ENCODE results near the gene UBE2E2.
"Not testable (repeated sequence)": the region's sequence is repeated elsewhere in the genome, so short reads cannot be mapped to it uniquely, and the experiment has no call there.

UBE2E2 gene

DNA sequence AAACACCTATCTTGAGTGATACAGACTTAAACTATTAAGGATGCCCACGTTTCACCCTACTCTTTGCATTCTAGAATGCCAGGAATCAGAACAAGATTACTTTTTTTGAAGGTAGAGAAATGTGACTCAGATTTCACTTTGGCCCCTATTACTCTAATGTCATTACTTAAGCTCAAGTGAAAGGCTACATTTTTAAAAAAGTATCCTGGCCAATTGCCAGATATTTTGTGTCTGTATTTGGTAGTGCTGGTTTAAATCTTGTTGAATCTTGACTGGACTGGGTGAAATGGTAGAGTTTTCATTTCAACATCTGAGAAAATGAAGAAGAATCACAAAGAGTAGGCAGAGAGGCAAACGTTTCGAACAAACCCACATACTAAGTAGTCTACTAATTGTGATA lies 384.4 kb downstream of the UBE2E2 start:
- DNase-seq (ENCODE audit: low read depth in 2 of 2) = no peak

DNA sequence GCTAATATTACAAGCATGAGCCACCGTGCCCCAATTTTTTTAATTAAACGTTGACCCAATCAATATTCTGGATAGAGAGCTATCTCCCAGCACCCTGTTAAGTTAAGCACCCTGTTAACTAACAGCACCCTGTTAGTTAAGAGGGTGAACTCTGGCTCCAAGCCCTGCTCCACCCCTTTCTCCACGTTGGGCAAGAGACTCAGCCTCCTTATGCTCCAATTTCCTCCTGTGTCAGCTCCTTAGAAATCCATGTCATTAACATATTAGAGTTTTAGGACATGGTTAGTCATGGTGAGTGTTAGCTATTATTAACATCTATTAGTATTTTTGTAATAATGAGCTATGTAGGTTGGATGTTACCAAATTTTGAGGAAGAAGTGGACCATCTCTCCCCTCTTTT lies 385.4 kb downstream of the UBE2E2 start:
- no peak for DNase-seq (ENCODE audit: low read depth in 2 of 2)

DNA sequence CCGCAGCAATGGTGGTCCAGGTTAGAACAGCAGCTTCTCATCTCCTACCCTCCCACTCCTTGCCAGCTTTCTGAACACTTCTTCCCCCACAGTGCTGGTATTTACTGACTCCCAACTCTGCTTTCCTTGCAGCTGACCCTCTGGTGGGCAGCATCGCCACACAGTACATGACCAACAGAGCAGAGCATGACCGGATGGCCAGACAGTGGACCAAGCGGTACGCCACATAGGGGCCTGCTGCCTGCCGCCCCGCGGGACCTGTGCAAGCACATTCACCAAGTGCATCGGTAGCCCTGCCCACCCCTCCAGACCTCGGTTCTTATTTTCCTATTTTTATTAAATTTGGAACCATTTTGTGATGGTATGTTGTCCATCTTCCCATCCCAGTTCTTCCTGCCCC lies 386.5 kb downstream of the UBE2E2 start:
- DNase-seq (ENCODE audit: low read depth in 2 of 2) = no peak

DNA sequence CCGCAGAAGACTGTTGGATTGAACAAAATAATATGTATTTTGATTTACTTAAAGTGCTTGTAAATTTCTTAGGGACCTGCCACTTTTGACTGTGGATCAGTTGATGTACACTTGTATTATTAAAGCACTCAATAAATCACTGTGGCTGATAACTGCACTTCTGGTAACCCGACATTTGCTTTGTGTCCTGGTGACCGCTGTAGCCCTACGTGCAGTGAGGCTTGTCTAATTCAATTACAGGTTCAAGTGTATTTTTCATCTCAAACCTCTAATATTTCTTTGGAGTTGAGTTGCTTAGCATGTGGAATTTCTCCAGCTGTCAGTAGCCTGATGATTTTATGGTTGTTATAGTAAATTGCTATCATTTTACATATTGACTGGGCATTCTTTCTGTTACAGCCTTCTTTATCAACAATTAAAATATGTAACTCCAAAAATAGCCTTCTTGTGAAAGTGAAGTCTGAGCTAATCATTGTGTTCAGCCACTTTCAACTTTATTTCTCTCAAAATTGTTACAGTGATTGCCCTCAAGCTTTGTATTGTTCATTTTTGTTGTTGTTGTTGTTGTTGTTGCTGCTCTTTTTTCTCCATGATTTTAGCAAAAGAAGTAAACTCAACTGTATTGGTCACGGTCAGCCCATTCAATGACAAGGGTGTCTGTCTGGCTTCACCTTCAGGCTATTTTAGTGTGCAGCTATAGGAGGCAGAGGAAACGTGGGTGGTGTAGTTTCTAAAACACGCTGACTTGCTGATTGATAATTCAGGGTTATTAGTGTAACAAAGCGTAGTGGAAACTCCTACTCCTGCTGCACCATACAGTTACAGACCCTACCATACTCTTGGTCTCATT lies 387.5 kb downstream of the UBE2E2 start:
- no peak for DNase-seq (ENCODE audit: low read depth in 2 of 2)

DNA sequence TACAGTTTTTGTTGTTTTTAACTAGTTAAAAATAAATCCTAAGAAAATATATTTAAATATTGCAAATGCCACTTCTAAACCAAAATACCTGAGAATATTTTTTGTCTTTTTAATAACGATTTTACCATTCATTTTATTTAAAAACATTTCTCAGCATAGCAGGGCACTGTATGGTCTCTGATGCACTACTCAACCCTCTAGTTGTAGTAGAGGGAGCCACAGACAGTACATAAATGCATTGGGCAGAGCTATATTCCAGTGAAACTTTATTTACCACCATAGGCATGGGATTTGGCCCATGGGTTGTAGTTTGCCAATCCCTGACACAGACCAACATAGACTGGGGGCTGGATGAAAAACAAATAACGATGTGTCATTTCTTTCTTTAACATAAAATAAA lies 388.2 kb downstream of the UBE2E2 start:
- DNase-seq (ENCODE audit: low read depth in 2 of 2) = no peak

DNA sequence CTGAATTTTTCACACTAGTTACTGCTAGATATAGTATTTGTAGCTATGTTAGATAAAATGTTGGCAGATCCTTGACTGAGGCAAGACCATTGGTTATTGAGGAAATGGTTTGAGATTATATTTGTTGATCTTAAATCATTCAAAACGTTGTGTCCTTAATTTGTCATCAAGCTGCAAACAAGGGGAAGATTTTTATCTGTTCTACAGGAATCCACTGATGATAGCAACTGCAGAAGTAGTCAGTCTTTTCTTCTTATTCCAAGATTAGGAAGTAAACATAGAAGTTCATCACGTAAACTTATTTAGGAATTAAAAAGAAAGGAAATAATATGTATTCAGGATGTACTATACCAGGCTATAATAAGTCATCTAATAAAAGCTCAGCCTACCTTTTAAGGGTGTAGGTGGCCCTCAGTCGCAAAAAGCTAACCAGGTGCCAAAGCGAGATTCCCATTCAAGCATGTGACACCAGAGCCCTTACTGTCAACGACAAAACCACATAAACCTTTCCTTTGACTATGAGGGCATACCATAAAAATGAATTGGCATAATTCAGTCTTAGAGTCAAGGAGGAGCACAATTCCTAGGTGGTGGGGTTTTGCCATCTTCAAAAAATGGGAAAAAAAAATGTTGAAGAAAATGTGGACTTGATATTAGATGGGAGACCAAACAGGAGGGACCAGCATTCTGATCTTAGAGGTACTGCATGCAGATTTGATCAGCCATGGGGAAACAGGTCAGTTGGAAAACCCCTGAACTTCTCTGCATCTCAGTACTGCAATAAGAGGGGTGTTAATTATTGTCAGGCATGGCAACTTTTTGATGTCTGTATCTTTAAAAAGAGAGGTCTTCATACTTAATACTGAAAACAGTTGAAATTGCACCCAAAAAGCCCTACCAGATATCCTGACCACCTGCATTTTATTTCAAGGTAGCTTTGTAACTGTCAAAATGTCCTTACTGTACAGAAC lies 390.1 kb downstream of the UBE2E2 start:
- DNase-seq (ENCODE audit: low read depth in 2 of 2) = no peak

DNA sequence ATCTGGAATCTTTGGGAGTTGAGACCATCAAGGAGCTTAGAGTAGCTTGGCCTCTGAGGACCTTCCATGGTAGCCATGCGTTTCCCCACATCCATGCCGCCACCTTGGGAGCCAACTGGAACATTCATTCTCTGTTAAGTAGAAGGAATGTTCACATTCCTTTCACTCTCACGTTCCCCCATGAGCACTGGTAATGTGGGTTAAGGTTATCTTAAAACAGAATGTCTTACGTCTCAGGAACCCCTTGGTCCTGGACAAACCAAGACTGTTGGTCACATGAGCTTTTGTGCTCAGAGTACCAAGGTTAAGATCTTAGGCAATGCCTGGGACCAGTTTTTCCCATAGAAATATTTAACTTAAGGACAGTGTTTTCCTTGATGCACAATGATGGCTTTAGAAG lies 390.9 kb downstream of the UBE2E2 start:
- DNase-seq (ENCODE audit: low read depth in 2 of 2) = no peak

DNA sequence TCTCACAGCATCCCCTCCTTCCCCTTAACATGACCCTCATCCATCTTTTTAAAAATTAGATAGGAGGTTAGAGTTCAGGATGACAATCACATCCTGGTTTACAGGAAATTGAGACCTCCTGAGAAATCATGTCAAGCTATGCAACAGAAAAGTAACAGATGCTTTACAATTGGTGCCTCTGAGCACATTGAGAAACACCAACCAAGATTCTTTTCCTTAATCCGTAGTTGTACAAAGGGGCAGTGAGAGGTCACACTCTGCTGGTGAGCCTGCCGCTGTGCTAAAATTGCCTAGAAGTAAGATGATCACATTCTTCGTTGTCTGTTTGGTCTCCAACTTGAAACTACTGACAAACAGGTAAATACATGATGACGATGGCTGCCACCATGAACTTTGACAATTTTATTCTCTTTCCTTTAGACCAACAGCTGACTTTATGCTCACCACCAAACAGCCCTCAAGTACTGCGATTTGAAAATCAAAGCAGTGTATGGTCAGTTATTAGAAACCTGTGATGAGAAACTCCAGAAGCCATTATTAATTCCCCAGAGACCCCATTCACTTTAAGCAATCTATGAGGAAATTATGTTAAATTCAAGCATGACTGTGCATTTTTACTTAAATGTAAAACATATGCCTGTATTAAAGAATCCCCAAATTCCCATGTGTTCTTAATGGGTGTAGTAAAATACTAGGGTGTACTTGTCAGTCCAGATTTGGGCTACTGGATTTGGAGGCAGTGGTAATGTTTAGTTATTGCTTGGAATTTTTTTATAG lies 392.0 kb downstream of the UBE2E2 start:
- no peak for DNase-seq (ENCODE audit: low read depth in 2 of 2)

DNA sequence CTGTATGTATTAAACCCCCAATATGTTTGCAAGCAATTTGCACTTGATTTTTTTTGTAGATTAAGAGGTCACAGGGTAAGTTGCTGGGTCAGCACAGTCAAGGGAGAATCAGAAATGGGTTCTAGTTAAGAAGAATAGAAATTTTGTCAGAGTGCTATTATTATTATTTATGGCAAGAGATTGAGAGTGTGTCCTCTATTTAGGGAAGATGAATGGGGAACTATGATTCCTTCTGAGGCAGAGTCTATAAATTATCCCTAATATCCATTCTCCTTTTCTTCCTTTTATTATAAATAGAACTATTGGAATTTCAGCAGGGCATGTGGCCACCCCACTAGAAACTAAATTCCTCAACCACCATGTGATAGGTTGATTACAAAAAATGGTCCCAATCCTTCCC lies 392.7 kb downstream of the UBE2E2 start:
- DNase-seq (ENCODE audit: low read depth in 2 of 2) = no peak

DNA sequence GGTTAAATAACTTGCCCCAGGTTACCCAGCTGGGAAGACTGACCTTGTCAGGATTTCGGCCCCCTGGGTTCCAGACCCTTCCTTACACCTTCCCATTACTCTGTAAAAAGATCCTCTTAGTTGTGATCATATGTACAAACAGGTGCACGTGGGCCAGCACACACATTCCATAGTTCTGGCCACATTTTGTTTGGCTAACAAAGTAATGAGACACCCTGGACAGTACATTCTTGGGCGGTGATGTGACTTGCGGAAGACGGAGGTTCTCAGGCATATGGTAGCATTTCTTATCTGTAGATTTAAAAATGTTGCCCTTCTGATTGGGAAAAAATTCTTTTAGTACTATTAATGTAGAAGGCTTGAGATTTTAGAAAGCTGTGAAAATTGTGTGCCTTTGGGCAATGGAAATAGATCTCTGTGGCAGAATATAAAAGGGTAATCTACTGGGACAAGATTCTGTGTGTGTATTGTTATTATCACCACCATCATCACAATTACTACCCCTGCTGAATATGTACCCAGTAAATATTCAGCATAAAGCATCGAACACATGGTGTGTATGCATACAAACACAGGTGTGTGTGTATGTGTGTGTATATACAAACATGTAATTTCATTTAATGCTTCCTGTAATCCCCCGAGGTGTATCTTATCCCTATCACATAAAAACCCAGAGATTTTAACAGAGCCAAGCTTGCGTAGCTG lies 397.2 kb downstream of the UBE2E2 start:
- DNase-seq (ENCODE audit: low read depth in 2 of 2) = no peak

DNA sequence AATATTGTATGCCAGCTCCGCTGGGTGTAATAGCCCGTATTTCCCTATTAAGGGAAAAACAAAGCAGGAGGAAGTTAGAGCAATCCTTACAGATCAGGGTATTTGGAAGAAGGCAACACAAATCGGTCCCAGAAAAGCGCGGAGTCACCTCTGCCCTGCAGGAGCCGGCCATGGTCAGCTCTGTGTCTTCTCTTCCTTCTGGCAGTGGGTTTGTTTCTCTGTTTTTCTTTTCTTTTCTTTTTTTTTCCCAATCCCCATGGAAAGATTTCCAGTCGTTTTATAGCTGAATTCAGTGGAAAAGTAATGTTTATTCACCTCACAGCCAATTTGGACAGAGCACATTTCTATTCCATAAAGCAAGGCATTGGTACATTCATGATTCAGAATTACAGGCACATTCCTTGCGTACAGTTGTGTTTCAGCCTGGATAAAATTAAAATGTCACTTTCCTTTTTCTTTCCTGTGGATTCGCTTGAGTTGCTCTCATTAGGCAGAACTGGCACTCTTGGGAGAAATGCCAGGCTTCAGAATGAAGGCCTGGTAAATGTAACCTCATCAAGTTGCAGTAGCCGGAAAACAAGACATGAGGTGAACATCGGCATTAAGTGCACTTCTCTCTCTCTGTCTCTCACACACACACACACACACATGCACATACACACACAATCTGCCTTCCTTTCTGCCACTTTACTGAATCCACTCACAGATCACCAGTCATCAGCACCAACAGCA lies 398.1 kb downstream of the UBE2E2 start:
- DNase-seq (ENCODE audit: low read depth in 2 of 2) = no peak

DNA sequence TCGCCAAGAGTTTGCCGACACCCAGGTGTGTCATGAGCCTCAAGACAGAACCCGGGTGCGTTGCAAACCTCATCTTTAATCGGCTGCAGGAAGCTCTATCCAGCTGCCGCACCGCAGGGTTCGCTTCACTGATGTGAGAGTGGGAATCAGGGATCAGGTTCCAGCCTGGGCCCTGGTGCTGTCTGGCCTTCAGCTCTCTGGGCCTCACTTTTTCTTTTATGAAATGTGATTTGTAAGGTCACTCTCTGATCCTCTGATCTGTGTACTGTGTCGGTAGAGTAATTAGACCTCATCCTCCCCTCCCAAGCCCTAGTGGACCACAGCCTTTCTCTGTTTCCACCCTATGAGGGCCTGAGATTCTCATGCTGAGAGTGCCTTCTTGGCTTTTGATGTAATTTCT lies 399.8 kb downstream of the UBE2E2 start:
- DNase-seq (ENCODE audit: low read depth in 2 of 2) = no peak

DNA sequence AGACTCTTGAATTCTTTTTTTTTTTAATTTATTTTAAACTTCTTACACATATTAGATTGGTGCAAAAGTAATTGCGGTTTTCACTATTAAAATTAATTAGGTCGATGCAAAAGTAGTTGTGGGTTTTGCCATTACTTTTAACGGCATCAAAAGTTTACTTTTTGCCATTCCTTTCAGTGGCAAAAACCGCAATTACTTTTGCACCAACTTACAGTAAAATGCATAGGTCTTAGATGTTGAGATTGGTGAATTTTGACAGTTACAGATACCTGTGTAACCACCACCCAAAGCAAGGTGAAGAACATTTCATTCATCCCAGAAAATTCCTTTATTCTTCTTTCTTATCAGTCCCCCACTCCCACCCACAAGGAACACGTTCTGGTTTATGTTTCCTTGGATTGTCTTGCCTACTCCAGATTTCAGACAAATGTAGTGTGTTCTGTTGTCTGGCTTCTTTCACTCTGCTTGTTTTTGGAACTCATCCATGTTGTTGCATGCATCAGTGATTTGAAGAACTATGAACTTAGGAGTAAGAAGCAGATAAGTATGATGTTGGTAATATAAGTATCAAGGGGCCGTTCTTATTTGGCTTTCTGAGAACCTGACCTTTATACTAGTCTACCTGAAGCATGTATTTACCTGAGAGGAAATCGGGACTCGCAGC lies 404.2 kb downstream of the UBE2E2 start:
- no peak for DNase-seq (ENCODE audit: low read depth in 2 of 2)

DNA sequence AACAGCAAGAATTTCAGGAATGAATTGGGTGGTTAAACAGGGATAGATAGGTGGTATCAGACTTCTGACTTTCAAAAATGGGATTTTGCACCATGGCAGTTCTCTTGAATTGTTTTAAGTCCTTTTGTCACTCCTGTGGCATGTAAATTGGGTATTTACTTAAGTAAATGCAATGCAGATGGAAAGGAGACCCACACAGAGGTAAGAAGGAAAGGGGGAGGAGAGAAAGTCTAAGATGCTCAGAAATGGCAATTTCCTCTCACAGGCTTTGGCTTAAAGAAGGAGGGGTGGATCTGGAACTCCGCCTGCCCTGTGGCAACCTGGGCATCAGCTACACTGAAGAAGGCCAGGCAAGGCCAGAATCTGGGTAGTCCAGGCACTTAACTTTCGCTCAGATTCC lies 405.5 kb downstream of the UBE2E2 start:
- DNase-seq (ENCODE audit: low read depth in 2 of 2) = no peak

DNA sequence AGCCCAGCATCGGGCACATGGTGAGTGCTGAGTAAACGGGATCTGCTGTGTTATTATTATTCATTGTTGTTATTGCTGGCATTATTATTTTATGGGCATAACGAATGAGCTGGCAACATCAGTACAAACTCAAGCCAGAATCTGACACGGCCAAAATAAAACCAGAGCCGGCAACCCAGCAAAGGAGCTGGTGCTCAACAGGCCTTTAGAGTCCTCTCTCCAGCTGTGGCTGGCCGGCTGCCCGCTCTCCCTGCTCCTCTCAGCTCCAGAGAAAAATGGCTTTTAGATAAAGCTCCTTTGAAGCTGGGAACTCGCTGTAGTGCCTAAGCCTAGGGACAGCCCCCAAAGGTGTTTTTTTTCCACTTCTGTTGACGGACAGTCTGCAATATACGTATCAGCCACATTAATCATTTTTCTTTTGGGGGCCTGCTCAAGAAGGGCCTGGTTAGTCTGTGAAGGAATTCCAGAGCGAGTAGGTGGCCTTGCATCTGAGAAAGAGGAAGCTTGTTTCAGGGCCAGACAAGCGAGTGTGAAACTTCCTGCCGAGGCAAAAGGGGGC lies 408.7 kb downstream of the UBE2E2 start:
- DNase-seq (ENCODE audit: low read depth in 2 of 2) = no peak

DNA sequence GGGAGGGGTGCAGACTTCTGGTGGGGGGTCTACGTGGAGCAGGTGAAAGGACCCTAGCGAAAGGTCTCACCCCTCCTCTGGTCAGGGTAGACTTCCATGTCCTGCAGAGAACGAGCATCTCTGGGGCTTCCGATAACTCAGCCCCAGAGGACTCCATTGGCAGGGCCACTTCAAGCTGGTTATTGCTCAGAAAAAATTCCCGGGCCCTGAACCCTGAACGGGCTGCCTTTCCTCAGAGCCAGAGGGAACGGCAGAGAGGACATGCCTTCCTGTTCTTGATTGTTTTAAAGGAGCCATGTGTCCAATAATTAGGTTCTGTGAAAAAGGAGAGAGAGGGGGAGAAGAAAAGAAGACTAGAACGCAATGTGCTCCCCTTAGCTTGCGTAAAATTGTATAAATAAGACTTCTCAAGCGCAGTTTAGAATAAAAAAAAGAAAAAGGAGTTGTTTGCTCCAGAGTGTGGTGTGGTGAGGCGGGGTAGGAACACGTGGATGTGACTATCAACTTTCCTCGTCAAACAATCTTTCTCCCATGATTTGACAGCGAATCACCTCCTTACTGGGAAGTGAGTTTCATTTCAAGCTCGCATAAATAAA lies 409.3 kb downstream of the UBE2E2 start:
- no peak for DNase-seq (ENCODE audit: low read depth in 2 of 2)

DNA sequence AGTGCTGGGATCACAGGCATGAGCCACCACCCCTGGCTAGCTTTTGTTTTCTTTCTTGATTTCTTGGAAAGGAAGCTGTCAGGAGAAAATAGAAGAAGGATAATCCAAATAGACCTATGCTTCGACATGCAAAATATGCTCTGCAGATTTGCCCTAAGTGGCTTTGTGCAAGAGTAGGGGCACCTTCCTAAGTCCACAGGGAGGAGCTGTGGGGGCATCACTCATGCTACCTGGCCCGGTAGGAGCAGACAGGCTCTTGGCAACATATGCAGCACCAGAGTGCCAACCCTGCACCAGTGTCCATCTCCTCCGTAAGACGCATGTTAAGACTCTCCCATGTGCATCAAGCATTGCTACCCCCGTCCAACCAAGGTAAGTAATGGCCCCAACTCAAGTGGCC lies 411.9 kb downstream of the UBE2E2 start:
- DNase-seq (ENCODE audit: low read depth in 2 of 2) = no peak

DNA sequence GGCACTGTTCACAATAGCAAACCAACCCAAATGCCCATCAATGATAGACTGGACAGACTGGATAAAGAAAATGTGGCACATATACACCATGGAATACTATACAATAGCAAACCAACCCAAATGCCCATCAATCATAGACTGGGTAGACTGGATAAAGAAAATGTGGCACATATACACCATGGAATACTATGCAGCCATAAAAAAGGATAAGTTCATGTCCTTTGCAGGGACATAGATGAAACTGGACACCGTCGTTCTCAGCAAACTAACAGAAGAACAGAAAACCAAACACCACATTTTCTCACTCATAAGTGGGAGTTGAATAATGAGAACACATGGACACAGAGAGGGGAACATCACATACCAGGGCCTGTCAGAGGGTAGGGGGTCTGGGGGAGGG lies 415.3 kb downstream of the UBE2E2 start:
- DNase-seq (ENCODE audit: low read depth in 2 of 2) = not testable (repeated sequence)

Data from stimulated activated CD8-positive, alpha-beta memory T cell treated with anti-CD3 and anti-CD28 coated beads, Interleukin-2, amount 100 ng/mL, for 48 hours (primary cell).